CD4-positive, alpha-beta T cell treated with Interleukin-6 for 4 hours (primary cell): Measurements from ENCODE around the gene MEF2B.

Experiments
- DNase-seq: peaks from one replicate; pipeline ENCODE4 v3.0.0-alpha.2; 2020; ENCODE audit warnings: mixed read lengths

Gene MEF2B

GRCh38 chr19:19096641-19097627 is 73.1 kb downstream of the MEF2B start:
- no peak for DNase-seq

GRCh38 chr19:19095691-19096090 is 74.4 kb downstream of the MEF2B start:
- DNase-seq: no peak
